Measurements from ENCODE around the gene FGFR3.

DNA sequence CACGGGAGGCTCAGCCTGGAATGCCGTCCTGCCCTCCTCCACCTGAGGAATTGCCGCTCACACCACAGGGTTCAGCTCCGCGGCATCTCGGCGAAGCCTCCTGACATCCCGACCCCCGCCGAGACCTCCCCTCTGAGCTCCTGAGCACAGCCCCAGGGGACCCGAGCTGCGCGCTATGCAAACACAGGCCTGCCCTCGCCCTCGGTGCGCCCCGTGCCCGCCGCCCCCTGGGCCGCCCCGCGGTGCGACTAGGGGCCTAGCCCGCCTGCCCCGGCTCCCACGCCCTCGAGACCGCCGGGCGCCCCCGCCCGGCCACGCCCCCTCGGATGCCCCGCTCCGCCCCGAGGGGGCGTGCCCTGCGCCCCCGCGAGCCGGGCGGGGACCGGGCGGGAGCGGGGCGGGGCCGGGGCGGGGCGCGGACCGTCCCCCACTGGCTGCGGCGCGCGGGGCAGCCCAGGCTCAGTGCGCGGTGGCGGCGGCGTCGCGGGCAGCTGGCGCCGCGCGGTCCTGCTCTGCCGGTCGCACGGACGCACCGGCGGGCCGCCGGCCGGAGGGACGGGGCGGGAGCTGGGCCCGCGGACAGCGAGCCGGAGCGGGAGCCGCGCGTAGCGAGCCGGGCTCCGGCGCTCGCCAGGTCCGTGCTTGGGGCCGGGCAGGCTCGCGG lies at the start of gene FGFR3:
- TF ChIP-seq, protein P1, sequence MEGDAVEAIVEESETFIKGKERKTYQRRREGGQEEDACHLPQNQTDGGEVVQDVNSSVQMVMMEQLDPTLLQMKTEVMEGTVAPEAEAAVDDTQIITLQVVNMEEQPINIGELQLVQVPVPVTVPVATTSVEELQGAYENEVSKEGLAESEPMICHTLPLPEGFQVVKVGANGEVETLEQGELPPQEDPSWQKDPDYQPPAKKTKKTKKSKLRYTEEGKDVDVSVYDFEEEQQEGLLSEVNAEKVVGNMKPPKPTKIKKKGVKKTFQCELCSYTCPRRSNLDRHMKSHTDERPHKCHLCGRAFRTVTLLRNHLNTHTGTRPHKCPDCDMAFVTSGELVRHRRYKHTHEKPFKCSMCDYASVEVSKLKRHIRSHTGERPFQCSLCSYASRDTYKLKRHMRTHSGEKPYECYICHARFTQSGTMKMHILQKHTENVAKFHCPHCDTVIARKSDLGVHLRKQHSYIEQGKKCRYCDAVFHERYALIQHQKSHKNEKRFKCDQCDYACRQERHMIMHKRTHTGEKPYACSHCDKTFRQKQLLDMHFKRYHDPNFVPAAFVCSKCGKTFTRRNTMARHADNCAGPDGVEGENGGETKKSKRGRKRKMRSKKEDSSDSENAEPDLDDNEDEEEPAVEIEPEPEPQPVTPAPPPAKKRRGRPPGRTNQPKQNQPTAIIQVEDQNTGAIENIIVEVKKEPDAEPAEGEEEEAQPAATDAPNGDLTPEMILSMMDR (IDR thresholded peaks at IDR 0.05): no peak
- TF ChIP-seq POLR2A (IDR thresholded peaks at IDR 0.05): peak; percentile 12
- no peak for TF ChIP-seq POLR2AphosphoS5 (IDR thresholded peaks at IDR 0.05)
